Stimulated activated CD8-positive, alpha-beta memory T cell treated with anti-CD3 and anti-CD28 coated beads, Interleukin-15, amount 100 ng/mL, for 48 hours (primary cell): Measurements from ENCODE around the gene BTN1A1.
"Not testable (repeated sequence)": the region's sequence is repeated elsewhere in the genome, so short reads cannot be mapped to it uniquely, and the experiment has no call there.

Source experiments
- DNase-seq, 2 donors: peaks; one replicate each; pipeline ENCODE4 v3.0.0-alpha.2; 2020; ENCODE audit warnings: low read depth in 2 of 2

The BTN1A1 gene

DNA sequence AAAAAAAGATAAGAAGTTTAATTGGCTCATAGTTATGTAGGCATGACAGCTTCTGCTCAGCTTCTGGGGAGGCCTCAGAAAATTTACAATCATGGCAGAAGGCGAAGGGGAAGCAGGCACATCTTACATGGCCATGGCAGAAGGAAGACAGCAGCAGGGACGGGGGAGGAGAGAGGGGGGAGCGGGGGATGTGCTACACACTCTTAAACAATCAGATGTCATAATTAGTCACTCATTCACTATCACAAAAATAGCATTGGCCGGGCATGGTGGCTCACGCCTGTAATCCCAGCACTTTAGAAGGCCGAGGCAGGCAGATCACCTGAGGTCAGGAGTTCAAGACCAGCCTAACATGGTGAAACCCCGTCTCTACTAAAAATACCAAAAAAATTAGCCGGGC lies 10.9 kb downstream of the BTN1A1 start:
- not testable (repeated sequence) for DNase-seq

DNA sequence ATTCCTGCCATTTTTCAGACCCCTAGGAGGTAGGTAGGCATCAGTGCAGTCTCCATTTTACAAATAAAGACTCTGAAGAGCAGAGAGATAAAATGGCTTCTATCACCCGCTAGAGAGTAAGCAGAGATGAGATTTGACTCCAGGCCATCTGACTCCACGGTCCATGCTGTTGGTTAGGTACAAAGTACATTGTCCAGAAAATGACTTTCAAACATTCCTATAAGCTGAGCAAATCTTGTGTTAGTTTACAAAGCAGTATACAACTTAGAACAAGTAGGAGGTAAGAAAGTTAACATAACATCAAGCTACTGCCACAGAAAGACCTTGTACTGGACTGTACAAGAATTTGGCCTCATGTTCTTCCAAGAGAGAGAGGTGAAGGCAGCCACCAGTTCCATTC lies 14.9 kb downstream of the BTN1A1 start:
- no peak for DNase-seq

DNA sequence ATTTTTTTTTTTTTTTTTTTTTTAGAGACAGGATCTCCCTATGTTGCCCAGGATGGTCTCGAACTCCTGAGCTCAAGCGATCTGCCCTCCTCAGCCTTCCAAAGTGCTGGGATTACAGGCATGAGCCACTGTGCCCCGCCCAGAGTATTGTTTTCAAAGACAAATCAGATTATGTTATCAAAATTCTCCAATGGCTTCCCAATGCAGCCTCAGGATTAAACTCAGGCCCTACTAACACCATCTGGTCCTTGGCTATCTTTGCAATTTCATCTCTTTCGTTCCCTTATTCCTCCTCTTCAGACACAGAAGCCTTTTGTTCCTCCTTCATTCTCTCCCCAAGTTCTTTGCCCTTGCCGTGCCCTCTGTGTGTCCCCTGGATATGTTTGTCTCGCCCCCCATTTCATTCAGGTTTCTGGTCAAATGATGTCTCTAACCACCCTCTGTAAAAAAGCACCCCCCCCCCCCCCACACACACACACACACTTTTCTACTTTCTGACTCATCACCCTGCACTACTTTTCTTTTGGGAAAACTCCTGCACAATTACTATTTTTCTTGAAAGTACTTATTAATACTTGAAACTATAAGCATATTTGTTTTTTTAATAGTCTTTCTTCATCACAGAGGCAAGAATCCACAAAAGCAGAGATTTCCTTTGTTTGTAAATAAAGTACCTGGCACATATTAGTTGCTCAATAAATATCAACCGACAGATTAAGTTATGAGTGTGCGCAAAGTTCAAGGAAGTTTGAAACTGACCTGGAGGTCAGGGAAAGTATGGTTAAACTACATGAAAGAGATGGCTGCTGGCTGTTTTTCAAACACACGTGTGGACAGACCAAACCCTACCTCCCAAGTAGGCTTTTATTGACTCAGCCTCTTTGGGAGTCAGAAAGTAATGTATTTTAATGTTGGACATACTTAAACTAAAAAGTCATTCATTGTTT lies 16.7 kb downstream of the BTN1A1 start:
- DNase-seq: no peak

- no peak for DNase-seq
These were observed 19.3 kb downstream of the BTN1A1 start for GRCh38 chr6:26519359-26519758.

DNA sequence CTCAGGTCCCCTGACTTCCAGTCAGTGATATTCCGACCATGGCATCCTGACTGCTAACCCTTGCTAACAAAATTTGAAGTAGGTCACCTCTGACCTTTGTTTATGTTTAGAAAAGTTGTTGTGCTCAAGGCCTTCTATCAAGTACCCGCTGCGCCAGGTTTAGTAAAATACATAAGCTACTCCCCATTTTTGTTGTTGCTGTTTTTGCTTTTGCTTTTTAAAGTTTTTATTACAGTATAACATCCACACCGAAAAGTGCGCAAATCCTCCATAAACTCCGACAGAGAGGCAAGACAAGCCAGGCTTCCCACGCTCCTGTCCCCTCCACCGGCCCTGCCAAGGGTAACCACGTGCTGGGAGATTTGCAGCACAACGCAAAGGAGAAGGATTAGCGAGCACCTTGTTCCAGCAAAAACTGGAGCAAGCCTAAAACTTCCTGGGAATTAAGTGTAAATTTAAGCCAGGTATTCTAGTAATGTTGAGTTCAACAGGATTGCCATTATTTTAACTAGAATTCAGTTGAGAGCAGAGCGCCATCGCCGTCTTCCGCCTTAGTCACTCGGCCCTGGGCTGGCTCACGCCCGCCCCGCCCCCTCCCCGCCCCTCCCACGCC lies 20.2 kb downstream of the BTN1A1 start:
- DNase-seq: no peak

GRCh38 chr6:26520850-26521599 lies 20.9 kb downstream of the BTN1A1 start:
- peak; percentile 62 to 65 for DNase-seq

- DNase-seq: peak; percentile 71 to 76
These were observed 21.7 kb downstream of the BTN1A1 start for GRCh38 chr6:26521600-26522391.

- DNase-seq: not testable (repeated sequence)
These were observed 22.6 kb downstream of the BTN1A1 start for GRCh38 chr6:26522486-26523228.

DNA sequence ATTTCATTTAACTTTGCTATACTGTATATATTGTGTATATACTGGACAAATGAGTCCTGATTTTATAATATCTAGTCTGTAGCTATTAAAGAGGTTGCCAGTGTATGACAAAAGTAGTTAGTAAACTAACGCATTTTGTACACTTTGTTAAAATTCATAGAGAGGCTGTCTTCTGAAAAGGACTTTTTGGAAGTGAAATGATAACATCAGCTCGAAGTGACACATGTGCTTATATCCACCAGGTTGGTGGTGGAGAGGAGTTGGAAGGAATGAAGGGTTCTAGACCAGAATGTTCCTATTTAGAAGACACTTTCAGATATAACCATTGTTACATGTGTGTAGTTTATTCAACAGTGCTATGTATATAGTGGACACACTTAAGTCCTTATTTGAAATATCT lies 24.2 kb downstream of the BTN1A1 start:
- DNase-seq: not testable (repeated sequence)

DNA sequence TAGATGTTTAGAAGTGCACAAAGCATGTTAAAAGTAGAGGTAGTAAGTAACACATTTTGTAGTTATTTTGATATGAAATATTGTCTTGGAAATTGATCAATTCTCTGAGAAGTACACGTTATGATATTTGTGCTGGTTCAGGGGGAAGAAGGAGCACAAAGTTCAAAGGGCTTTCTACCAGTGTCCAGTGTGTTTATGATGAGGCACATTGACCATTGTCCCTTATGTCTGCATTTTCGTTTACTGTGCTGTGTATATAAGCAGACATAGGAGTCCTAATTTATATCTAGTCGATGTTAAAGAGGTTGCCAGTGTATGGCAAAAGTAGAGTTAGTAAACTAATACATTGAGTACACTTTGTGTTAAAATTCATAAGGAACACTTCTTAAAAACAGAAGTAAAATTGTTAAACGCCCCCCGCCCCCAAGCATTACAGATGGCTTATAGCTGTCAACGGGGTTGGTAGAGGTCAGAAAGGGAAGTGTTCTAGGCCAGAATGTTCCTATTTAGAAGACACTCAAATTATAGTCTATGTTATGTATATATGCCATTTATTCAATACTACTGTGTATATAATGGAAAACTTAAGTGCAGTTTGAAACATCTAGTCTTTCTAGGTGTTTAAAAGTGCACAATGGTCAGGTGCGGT lies 24.7 kb downstream of the BTN1A1 start:
- DNase-seq: no peak

GRCh38 chr6:26525838-26526237 lies 25.7 kb downstream of the BTN1A1 start:
- no peak for DNase-seq

GRCh38 chr6:26526928-26527327 lies 26.8 kb downstream of the BTN1A1 start:
- no peak for DNase-seq

DNA sequence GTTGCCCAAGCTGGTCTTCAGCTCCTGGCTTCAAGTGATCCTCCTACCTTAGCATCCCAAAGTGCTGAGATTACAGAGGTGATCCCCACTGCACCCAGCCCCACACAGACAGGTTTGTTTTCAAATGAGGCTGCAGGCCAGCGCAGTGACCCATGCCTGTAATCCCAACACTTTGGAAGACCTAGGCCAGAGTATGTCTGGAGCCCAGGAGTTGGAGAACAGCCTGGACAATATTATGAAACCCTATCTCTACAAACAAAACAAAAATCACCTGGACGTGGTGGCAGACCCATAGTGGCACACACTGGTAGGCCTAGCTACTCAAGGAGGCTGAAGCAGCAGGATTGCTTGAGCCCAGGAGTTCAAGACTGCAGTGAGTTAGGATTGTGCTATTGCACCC lies 30.1 kb downstream of the BTN1A1 start:
- no peak for DNase-seq

DNA sequence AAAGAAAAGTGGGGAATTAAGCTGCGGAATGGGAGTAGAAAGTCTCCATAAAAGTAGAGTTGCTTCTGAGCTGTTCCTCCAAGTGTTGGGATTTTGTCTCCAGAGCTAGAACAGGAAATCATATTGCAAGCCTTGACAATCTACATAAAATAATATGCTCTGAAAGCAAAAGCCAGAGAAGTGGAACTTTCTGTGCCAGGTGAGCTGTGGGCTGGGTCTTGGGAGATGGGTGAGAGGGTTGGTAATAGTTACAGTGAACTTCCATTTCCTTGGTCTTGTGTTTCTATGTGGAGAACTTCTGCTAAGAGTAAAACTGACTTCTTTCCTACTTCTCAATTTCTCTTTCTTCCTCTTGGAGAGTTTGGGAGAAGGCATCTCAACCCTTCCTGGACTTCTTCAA lies 31.8 kb downstream of the BTN1A1 start:
- DNase-seq: no peak

DNA sequence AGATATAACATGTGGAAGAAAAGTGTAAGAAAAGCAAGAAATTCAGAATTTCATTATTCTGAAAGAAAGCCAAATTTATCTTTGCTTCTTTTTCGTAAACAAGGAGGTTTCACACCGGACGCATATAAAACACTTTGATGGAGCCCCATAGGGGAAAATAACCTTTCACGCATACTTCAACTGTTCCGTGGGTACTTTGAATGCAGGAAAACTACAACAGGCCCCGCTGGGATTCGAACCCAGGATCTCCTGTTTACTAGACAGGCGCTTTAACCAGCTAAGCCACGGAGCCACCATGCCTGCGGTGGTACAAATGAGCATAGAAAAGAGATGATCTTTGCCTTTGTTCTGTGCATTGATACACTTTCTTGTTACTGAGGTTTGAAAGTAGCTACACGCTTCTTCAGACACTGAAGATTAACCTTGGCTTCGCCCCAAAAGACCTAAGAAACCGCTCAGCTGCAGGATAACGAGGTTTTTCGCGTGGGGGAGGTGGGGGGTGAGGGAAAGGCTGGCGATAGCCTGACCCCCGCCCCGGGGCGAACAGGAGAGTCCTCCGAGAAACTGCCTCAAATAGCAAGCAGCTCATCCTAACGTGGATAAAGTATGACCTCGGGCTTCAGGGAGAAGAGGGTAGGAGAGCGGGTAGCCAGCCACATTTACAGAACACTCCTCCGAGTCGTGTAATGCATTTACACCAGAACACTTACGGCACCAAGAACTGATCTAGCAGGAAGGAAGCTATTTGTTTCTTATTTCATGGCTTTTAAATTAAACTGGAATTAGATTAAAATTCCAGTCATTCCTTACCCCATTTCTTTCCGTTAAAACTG lies 32.8 kb downstream of the BTN1A1 start:
- DNase-seq: peak; percentile 81 to 83

DNA sequence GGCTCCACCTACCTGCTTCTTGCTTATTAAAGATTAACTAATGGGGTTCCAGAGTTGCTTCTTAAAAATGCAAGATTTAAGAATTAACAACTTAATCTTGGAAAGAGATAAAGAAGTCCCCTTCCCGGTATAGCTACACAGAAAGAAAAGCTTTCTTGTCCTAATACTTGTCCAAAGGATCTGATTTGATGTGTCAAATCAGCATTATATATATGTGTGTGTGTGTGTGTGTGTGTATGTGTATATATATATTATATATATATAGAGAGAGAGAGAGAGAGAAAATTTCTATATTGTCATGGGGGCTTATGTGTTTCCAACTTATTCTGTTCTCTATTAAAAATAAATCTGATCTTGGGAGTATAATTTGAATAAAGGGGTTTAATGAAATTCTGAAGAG lies 33.4 kb downstream of the BTN1A1 start:
- DNase-seq: no peak

DNA sequence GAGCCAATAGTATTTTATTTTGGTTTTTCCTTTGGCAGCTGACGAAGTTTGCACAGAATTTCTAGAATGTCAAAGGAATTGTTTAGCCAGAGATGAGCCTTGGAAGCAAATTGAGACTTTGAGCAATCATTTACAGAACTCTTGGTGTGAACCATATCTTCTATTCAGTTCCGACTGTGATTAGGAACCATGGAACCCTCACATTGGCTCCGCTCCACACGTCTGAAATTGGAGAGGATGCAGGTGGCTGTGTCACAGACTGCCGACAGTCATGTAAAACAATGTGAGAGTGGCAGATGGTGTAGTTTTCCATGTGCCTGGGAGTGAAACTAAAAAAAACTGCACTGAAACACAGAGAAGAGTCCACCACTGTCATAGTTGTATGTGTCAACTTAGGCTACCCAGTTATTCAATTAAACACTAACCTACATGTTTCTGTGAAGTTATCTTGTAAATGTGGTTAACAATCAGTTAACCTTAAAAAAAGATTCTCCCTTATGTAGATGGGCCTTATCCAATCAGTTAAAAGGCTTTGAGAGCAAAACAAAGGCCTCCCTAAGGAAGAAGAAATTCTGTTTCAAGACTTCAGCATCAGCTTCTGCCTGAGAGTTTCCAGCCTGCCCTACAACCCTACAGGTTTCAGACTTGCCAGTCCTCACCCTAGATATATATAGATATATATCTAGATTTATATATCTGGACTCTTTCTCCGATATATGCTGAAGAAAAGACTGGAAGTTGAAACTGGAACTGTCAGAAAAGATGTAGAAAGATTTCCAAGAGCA lies 34.8 kb downstream of the BTN1A1 start:
- no peak for DNase-seq

DNA sequence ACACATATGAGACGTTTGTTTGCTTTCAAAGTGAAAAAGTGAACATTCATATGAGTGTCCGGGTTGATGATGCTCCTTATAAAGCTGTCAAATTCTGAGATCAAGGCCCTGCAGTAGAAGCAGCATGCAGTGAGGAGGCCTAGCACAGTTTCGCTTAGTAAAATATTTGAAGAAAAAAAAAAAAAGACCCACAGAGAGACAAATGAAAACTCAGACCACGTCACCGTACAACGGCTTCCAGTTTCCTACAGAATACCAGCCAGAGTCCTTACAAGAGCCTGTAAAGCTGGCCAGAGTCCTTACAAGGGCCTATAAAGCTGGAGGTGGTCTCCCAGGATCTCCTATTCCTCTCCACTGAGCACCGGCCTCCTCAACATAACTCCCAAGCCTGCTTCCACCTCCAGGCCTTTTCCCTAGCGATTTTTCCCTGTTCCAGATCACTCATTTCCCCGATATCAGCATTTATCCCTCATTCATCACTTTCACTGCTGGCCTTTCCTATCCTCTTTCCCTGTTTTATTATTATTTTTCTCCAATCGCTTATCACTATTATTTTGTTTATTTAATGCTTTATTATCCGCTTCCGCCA lies 36.6 kb downstream of the BTN1A1 start:
- peak in 1 of 2 donors; percentile 30 for DNase-seq
